Activated CD8-positive, alpha-beta memory T cell treated with anti-CD3 and anti-CD28 coated beads, Interleukin-2, amount 50 U/mL, for 24 hours (primary cell): Measurements from ENCODE around the gene INSC.
A peak's percentile ranks its signal among the peaks of the same experiment; 100 is the strongest.
"Not testable (repeated sequence)": the region's sequence is repeated elsewhere in the genome, so short reads cannot be mapped to it uniquely, and the experiment has no call there.

Experiments
- DNase-seq: peaks from one replicate; pipeline ENCODE4 v3.0.0-alpha.2; 2020; ENCODE audit errors: extremely low read depth

The INSC gene, protein sequence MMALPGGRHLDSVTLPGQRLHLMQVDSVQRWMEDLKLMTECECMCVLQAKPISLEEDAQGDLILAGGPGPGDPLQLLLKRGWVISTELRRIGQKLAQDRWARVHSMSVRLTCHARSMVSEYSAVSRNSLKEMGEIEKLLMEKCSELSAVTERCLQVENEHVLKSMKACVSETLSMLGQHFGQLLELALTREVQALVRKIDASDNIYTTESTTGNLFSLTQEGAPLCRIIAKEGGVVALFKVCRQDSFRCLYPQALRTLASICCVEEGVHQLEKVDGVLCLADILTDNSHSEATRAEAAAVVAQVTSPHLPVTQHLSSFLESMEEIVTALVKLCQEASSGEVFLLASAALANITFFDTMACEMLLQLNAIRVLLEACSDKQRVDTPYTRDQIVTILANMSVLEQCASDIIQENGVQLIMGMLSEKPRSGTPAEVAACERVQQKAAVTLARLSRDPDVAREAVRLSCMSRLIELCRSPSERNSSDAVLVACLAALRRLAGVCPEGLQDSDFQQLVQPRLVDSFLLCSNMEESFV

DNA sequence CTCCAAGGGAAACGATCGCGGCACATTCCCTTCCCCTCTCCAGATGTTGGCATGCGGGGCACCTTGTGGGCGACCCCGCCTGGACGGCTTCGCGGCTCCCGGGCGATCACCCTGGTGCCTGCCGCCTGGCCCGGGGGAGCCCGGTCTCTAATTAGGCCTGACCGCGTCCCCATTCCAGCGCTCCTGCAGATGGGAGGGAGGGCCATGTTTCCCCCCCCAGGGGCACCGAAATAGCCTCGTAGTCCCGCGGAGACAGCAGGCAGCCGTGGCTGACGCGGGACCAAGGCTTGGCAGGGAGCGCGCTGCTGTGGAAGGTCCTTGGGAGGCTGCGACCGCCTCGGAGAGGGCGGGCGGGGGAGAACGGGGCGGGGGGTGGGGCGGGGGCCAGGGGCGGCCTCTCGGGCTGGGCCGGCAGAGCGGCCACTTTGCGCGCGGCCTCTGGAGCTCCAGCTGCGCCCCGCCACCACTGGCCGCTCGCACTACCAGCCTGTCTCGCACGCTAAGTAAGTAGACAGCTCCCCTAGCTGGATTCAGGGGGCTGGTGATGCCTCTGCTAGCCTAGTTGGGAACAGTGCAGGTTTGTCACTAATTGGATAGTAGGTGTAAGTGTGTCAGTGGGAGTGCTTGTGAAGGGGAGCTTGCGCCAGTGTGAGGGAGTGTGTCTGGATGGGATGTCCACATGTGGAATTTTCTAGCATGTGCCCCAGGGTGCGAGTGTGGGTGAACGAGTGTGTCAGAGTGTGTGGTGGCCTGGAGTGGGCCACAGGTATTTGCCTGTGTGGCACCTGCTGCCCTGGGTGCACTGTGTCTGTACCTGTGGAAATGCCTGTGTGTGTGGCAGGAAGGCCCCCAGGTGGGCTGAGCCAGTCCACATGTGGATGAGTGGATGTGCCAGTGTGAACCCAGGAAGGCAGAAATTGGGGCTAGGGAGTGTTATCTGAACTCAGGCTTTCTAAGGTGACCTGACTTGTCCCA lies at the start of gene INSC:
INSC (plus strand) TSS at position 423 of the 975 bp plus-strand sequence. CDS start 34,252 bp downstream, outside the sequence.
- DNase-seq = no peak

DNA sequence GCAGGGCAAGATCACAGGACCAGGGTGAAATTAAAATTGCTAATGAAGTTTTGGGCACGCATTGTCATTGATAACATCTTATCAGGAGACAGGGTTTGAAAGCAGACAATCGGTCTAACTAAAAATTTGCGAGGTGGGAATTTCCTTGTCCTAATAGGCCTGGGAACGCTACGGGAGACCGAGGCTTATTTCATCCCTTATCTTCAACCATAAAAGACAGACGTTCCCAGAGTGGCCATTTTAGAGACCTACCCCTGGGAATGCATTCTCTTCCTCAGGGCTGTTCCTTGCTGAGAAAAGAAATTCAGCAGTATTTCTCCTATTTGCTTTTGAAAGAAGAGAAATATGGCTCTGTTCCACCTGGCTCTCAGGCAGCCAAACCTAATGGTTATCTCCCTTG lies 45.0 kb upstream of the INSC start:
- not testable (repeated sequence) for DNase-seq

DNA sequence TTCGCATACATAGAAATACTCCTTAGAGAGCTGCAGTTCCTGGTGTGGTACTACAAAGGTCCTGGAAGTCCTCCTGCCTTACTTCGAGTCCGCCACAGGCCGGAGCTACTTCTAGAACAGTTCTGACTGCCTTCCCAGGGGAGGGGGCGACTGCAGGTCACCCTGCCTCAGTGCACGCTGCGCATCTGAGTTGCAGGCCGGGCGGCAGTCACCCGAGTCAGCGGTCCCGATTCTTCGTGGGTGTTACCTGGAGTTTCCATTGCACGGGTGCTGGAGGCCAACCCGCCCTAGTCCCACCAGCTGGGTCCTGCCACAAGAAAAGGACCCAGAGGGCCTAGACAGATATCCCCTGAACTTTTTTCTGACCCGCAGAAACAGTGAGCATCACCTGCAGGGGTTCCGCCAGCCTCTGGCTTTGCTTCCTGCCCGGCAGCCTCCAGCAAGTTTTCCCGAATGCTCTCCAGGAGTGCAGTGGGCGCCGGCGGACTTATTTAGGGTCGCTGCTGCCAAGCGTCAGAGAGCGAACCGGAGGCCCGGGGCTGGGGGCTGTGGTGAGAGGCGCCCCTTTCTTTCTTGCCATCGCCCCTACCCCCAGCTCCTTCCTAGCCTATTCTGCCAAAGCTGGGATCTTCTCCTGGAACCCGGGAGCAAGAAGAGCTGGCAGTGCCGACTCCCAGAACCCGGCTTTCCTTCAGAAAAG lies 43.0 kb upstream of the INSC start:
- DNase-seq = no peak

GRCh38 chr11:15072551-15073143 lies 42.1 kb upstream of the INSC start:
- no peak for DNase-seq

DNA sequence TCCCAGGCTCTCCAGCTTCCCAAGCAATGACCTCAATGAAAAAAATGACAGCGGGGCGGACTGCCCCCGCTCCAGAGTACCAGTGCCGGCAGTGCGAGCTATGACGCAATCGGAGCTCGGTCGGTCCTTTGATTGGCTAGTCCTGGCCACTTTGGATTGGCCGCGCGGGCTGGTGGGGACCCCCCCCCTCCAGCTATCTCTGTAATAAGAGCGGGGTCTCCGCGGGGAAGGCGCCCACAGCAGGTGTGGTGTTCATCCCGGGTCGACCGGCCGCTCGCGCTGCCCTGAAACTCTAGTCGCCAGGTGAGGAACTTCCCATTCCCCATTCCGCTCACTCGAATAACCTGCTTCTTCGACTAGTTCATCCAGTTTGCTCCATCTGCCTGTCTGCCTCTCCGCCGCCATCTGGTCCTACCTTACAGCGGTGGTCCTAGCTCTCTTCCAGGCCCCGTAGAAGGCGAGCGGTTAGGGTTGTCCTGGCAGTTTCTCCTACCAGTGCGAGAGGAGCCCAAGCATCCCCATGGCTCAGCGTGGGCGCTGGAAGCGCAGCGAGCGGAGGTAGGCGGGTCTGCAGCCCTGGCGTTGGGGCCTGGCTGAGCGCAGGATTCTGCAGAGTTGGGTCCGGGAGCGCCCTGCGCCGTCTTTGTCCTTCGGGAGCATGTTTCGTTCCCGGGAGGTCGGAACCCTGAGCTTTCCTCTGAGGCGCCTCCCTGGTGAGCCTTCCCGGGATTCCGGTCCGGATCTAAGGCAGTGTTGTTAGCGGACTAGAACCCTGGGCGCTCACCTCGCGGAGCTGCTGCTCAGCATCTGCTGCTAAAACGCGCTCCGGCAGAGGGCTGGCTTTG lies 41.1 kb upstream of the INSC start, which contains the start of gene CALCB:
CALCB (plus strand) TSS at position 233 of the 845 bp plus-strand sequence. CDS start 1,126 bp downstream, outside the sequence.
- DNase-seq = no peak

DNA sequence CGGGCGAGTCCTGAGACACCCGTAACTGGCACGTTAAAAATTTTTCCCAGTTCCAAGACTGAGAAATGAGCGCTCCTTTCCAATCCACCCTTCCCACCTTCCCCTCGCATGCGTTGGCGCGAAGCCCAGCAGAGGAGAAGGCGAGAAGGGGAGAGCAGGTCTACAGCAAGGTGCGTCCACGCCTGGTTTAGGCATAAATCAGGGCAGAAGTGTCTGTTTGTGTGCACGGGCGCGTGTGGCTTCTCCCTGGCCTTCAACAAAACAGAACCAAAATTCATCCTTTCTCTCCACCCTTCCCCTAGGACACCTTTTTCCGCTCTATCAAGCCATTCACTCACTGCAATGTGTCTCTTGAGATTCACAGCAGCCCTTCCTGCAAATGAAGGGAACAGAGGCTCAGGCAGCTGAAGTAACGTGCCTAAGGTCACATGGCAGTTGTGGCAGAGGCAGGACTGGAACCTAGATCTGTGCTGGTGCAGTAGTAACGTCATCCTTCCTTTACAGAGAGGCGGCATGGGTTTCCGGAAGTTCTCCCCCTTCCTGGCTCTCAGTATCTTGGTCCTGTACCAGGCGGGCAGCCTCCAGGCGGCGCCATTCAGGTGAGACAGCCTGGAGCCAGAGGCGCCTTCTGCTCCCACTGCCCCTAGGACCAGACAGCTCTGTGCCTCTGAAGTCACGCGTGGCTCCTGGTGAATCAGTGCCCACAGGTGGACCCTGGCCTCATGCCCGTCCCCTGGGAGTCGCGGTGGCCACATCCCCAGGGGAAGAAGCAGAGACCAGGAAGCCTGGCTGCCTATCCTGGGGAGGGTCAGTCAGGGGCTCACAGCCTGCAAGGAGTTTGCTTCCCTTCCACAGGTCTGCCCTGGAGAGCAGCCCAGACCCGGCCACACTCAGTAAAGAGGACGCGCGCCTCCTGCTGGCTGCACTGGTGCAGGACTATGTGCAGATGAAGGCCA lies 40.2 kb upstream of the INSC start:
- peak; percentile 57 for DNase-seq

GRCh38 chr11:15075162-15075526 lies 39.6 kb upstream of the INSC start:
- no peak for DNase-seq

- no peak for DNase-seq
Observed at GRCh38 chr11:15091175-15091574, 23.5 kb upstream of the INSC start.

- DNase-seq = no peak
Observed at GRCh38 chr11:15091625-15092024, 23.1 kb upstream of the INSC start.

DNA sequence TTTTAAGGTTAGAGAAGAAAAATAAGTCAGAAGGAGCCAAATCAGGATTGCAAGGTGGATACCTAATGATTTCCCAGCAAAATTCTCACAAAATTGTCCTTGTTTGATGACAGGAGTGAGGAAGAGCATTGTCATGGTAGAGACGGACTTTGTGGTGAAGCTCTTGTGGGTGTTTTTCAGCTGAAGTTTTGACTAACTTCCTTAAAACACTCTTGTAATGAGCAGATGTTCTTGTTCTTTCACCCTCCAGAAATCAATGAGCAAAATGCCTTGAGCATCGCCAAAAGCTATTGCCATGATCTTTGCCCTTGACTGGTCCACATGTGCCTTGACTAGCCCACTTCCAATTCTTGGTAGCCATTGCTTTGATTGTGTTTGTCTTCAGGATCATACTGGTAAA lies 21.3 kb upstream of the INSC start:
- no peak for DNase-seq

DNA sequence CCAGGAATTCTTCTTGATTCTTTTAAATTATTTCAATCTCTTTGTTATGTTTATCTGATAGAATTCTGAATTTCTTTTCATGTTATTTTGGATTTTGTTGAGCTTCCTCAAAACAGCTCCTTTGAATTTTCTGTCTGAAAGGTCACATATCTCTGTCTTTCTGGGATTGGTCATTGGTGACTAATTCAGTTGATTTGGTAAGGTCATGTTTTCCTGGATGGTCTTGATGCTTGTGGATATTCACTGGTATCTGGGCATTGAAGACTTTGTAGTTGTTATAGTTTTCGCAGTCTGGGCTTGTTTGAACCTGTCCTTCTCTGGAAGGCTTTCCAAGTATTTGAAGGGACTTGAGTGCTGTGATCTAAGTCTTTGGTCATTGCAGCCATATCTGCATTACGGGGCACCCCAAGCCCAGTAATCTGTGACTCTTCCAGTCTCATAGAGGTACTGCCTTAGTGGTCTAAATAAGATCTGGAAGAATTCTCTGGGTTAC lies 18.9 kb upstream of the INSC start:
- DNase-seq = no peak

GRCh38 chr11:15097411-15097810 lies 17.3 kb upstream of the INSC start:
- DNase-seq = no peak

GRCh38 chr11:15099267-15099666 lies 15.5 kb upstream of the INSC start:
- DNase-seq = no peak

DNA sequence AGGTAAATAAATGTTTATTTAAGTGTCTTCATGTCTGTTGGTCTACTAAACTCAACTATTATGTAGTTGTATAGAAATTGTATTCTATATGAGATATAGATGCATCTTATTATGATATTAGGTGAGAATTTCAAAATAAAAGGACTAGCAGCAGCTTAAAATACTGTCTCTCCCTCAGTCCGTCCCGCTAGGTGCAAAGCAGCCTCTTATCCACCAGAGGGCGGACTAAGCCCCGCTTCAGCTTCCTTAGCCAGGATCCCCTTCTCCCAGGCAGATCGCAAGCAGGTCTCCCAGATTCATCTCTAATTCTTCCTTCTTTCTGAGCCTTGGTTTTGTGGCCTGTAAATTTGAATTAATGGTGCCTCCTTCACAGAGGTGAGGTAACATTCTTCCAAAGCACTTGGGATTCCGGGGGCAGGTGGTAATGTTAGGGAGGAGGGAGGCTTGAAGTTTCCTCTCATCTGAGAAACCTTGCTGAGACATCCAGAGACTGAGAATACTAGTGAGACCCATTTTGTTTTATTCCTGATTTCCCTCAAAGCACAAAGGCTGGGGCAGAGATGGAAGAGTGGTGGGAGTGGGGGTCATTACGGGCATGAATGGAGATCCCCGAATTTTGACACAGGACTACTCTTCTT lies 13.5 kb upstream of the INSC start:
- peak; percentile 4 for DNase-seq

DNA sequence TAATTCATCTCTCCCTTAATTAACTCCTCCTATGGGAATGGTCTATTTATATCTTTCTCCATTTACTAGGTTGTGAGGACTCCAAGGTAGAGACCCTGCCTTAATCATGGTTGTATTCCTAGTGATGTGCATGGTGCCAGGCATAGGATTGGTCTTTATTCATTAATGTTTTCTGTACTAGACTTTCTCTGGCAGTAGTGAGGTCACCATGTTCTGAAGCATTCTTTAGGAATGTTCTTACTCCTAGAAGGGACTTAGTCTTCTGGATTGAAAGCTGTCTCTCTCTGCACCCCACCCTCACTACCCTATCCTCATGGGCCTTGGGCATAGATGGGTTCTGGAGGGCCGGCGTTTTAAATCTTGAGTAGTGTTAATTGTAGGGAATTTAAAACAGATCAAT lies 10.6 kb upstream of the INSC start:
- DNase-seq = no peak

- no peak for DNase-seq
Observed at GRCh38 chr11:15106201-15106965, 8.3 kb upstream of the INSC start.

DNA sequence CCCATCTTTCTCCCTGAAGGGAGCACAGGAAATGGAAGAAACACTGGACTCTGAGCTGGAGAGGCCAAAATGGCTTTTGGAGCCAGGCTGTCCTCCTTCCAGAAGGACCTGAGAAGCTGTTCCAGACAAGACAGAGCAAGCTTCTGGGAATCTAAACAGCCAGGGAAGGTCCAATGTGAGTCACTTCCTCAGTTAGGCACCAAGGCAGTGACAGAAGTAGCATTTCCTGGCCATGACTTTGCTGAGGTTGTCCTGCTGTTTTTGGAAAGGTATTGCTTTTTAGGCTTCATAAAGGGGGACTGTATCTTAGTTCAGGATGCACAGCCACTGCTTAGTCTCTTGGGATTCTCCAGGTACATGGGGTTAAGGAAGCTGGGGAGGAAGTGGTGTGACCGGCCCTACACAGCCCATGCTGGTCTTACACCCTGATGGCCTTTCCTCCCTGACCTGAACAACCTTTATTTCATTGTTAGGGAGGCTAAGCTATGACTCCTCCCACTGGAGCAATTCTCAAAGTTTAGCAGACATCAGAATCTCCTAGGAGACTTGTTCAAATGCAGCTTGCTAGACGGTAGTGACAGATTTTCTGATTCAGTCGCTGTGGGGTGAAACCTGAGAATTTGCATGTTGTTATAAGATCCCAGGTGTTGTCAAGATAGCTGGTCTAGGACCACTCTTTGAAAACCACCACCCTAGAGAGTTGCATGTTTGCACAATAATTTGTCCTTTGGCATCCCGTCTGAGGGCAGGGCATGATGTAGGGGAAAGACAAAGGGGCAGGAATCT lies 6.8 kb upstream of the INSC start:
- DNase-seq = no peak
